SK-N-SH treated with all-trans-retinoic acid at 6 μM for 48 hours (cell line): Measurements from ENCODE around the gene DDX46.
A peak's percentile ranks its signal among the peaks of the same experiment; 100 is the strongest.
"Not testable (repeated sequence)": the region's sequence is repeated elsewhere in the genome, so short reads cannot be mapped to it uniquely, and the experiment has no call there.

Source experiments
- ATAC-seq: fragments of 200-7000 bp; cut with Tn5 transposase; 3 replicates; pipeline ENCODE4 v1.9.1; 2020; ENCODE audit warnings: mild to moderate bottlenecking, moderate library complexity
- ARNTL ChIP-seq: fragments of 450-650 bp; formaldehyde crosslinking; IDR thresholded peaks from 2 replicates; pipeline ENCODE4 v1.5.0; 2020; ENCODE audit warnings: low read depth, mild to moderate bottlenecking, moderate library complexity, borderline replicate concordance
- BACH2 ChIP-seq: fragments of 250-450 bp; sonication (Bioruptor Pico); IDR thresholded peaks from 2 replicates; pipeline ENCODE4 v1.9.0; 2021; ENCODE audit warnings: mild to moderate bottlenecking, borderline replicate concordance
- CSDC2 ChIP-seq: fragments of 250-450 bp; sonication (Bioruptor Pico); IDR thresholded peaks from 2 replicates; pipeline ENCODE4 v1.5.0; 2020; ENCODE audit warnings: mild to moderate bottlenecking, moderate library complexity
- CSRNP3 ChIP-seq: fragments of 250-450 bp; sonication (Bioruptor Pico); IDR thresholded peaks from 2 replicates; pipeline ENCODE4 v1.5.1; 2021; ENCODE audit warnings: mild to moderate bottlenecking, moderate library complexity
- ESRRG ChIP-seq: fragments of 250-450 bp; sonication (Bioruptor Pico); IDR thresholded peaks from 2 replicates; pipeline ENCODE4 v1.6.1; 2021; ENCODE audit warnings: mild to moderate bottlenecking
- GLIS3 ChIP-seq: fragments of 250-450 bp; sonication (Bioruptor Pico); IDR thresholded peaks from 2 replicates; pipeline ENCODE4 v1.5.0; 2020; ENCODE audit warnings: mild to moderate bottlenecking, moderate library complexity
- ISL1 ChIP-seq: fragments of 250-450 bp; sonication (Bioruptor Pico); IDR thresholded peaks from 2 replicates; pipeline ENCODE4 v2.1.2; 2022; ENCODE audit warnings: mild to moderate bottlenecking, moderate library complexity
- OSR1 ChIP-seq: fragments of 250-450 bp; sonication (Bioruptor Pico); IDR thresholded peaks from 2 replicates; pipeline ENCODE4 v1.8.0; 2022; ENCODE audit warnings: moderate library complexity, mild to moderate bottlenecking, inconsistent platforms
- PPARA ChIP-seq: fragments of 250-450 bp; sonication (Bioruptor Pico); IDR thresholded peaks from 2 replicates; pipeline ENCODE4 v1.5.0; 2020; ENCODE audit warnings: mild to moderate bottlenecking, borderline replicate concordance
- RARB ChIP-seq: fragments of 250-450 bp; sonication (Bioruptor Pico); IDR thresholded peaks from 2 replicates; pipeline ENCODE4 v1.8.0; 2021; ENCODE audit warnings: mild to moderate bottlenecking, moderate library complexity
- SNAI2 ChIP-seq: fragments of 250-450 bp; sonication (Bioruptor Pico); IDR thresholded peaks from 2 replicates; pipeline ENCODE4 v1.5.0; 2020; ENCODE audit warnings: mild to moderate bottlenecking, moderate library complexity
- TCF4 ChIP-seq: fragments of 250-450 bp; sonication (Bioruptor Pico); IDR thresholded peaks from 2 replicates; pipeline ENCODE4 v1.8.0; 2021; ENCODE audit warnings: mild to moderate bottlenecking, moderate library complexity, borderline replicate concordance
- TOX ChIP-seq: fragments of 250-450 bp; sonication (Bioruptor Pico); IDR thresholded peaks from 2 replicates; pipeline ENCODE4 v1.8.0; 2021; ENCODE audit warnings: mild to moderate bottlenecking, moderate library complexity, borderline replicate concordance
- ZC3H10 ChIP-seq: fragments of 250-450 bp; sonication (Bioruptor Pico); IDR thresholded peaks from 2 replicates; pipeline ENCODE4 v1.5.1; 2021; ENCODE audit warnings: mild to moderate bottlenecking, moderate library complexity
- ZFP30 ChIP-seq: fragments of 450-650 bp; formaldehyde crosslinking; IDR thresholded peaks from 2 replicates; pipeline ENCODE4 v1.5.0; 2022; ENCODE audit warnings: mild to moderate bottlenecking, moderate library complexity
- ZNF565 ChIP-seq: fragments of 450-650 bp; formaldehyde crosslinking; conservative IDR thresholded peaks from 2 replicates; pipeline ENCODE4 v1.5.0; 2020; ENCODE audit warnings: low read depth, mild to moderate bottlenecking, moderate library complexity
- ZNF70 ChIP-seq: fragments of 450-650 bp; formaldehyde crosslinking; IDR thresholded peaks from 2 replicates; pipeline ENCODE4 v1.5.0; 2020; ENCODE audit warnings: mild to moderate bottlenecking, moderate library complexity
- ZNF8 ChIP-seq: fragments of 450-650 bp; formaldehyde crosslinking; IDR thresholded peaks from 2 replicates; pipeline ENCODE4 v1.5.0; 2020; ENCODE audit warnings: mild to moderate bottlenecking, moderate library complexity
- TF ChIP-seq, protein P1 (sequence below): fragments of 250-450 bp; sonication (Bioruptor Pico); IDR thresholded peaks from 2 replicates; pipeline ENCODE4 v1.5.0; 2020; ENCODE audit warnings: mild to moderate bottlenecking, moderate library complexity
- TF ChIP-seq, protein P2 (sequence below): fragments of 250-450 bp; sonication (Bioruptor Pico); IDR thresholded peaks from 2 replicates; pipeline ENCODE4 v1.5.1; 2020; ENCODE audit warnings: low read depth, mild to moderate bottlenecking, moderate library complexity

Gene DDX46

GRCh38 chr5:134845335-134845851 is 86.8 kb downstream of the DDX46 start:
- TF ChIP-seq ZNF70 (CRISPR knock-in tag) (no peak), TOX (CRISPR knock-in tag) (no peak)
- TF ChIP-seq, protein P1, sequence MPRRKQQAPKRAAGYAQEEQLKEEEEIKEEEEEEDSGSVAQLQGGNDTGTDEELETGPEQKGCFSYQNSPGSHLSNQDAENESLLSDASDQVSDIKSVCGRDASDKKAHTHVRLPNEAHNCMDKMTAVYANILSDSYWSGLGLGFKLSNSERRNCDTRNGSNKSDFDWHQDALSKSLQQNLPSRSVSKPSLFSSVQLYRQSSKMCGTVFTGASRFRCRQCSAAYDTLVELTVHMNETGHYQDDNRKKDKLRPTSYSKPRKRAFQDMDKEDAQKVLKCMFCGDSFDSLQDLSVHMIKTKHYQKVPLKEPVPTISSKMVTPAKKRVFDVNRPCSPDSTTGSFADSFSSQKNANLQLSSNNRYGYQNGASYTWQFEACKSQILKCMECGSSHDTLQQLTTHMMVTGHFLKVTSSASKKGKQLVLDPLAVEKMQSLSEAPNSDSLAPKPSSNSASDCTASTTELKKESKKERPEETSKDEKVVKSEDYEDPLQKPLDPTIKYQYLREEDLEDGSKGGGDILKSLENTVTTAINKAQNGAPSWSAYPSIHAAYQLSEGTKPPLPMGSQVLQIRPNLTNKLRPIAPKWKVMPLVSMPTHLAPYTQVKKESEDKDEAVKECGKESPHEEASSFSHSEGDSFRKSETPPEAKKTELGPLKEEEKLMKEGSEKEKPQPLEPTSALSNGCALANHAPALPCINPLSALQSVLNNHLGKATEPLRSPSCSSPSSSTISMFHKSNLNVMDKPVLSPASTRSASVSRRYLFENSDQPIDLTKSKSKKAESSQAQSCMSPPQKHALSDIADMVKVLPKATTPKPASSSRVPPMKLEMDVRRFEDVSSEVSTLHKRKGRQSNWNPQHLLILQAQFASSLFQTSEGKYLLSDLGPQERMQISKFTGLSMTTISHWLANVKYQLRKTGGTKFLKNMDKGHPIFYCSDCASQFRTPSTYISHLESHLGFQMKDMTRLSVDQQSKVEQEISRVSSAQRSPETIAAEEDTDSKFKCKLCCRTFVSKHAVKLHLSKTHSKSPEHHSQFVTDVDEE (CRISPR knock-in tag): no peak
- no peak; the same call in 2 of the 3 replicates for ATAC-seq

- no peak for TF ChIP-seq ISL1 (CRISPR knock-in tag)
- no peak for TF ChIP-seq OSR1
- 0 out of 2 replicates have a peak, but pooled peaks have one; percentile 33 for TF ChIP-seq ZNF8 (CRISPR knock-in tag)
- no peak for TF ChIP-seq CSRNP3
- no peak for TF ChIP-seq PPARA (CRISPR knock-in tag)
- peak; percentile 69; the same call in 1 of the 2 replicates for TF ChIP-seq ZC3H10 (CRISPR knock-in tag)
- TF ChIP-seq, protein P1 (CRISPR knock-in tag): 0 out of 2 replicates have a peak, but pooled peaks have one; percentile 30
- TF ChIP-seq SNAI2: peak; percentile 77; the same call in 1 of the 2 replicates
- no peak for TF ChIP-seq TOX (CRISPR knock-in tag)
- 0 out of 2 replicates have a peak, but pooled peaks have one; percentile 53 for TF ChIP-seq ZNF70 (CRISPR knock-in tag)
- TF ChIP-seq, all 23 proteins: peak for 5
- ATAC-seq: peak; percentile 94
Observed at GRCh38 chr5:134845852-134846640, 87.5 kb downstream of the DDX46 start, which contains the start of gene C5orf24. C5orf24 (plus strand) TSS chr5:134845968; CDS start chr5:134854901, 8,933 bp downstream.

- ATAC-seq: peak; percentile 21
- TF ChIP-seq PPARA (CRISPR knock-in tag) (no peak), ZNF8 (CRISPR knock-in tag) (no peak), ZC3H10 (CRISPR knock-in tag) (no peak), GLIS3 (CRISPR knock-in tag) (no peak), ZNF565 (no peak), TOX (CRISPR knock-in tag) (no peak), ZFP30 (CRISPR knock-in tag) (no peak), RARB (CRISPR knock-in tag) (no peak), TCF4 (no peak), ZNF70 (CRISPR knock-in tag) (no peak), CSRNP3 (no peak), ARNTL (no peak), ESRRG (CRISPR knock-in tag) (no peak), CSDC2 (CRISPR knock-in tag) (no peak), BACH2 (CRISPR knock-in tag) (no peak), ISL1 (CRISPR knock-in tag) (no peak), SNAI2 (no peak)
- TF ChIP-seq, protein P2, sequence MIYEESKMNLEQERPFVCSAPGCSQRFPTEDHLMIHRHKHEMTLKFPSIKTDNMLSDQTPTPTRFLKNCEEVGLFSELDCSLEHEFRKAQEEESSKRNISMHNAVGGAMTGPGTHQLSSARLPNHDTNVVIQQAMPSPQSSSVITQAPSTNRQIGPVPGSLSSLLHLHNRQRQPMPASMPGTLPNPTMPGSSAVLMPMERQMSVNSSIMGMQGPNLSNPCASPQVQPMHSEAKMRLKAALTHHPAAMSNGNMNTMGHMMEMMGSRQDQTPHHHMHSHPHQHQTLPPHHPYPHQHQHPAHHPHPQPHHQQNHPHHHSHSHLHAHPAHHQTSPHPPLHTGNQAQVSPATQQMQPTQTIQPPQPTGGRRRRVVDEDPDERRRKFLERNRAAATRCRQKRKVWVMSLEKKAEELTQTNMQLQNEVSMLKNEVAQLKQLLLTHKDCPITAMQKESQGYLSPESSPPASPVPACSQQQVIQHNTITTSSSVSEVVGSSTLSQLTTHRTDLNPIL (CRISPR knock-in tag): no peak
- TF ChIP-seq, protein P1 (CRISPR knock-in tag): no peak
Observed at GRCh38 chr5:134846641-134846960, 88.0 kb downstream of the DDX46 start.

GRCh38 chr5:134849434-134849933 is 90.9 kb downstream of the DDX46 start:
- ATAC-seq: not testable (repeated sequence)
